Common myeloid progenitor, CD34-positive (primary cell): ENCODE data around the gene ARMC12.

Source experiments
- CTCF ChIA-PET: fragments of 350-600 bp; sonication (Branson Sonifier 250); formaldehyde crosslinking; loops from one replicate; lab custom pipeline; 2021; ENCODE audit warnings: antibody characterized with exemption; lab: Charles Lee
- POLR2A ChIA-PET: fragments of 350-600 bp; sonication (Branson Sonifier 250); formaldehyde crosslinking; loops from one replicate; lab custom pipeline; 2021; ENCODE audit warnings: antibody characterized with exemption; lab: Charles Lee
- DNase-seq, 3 donors: peaks; one replicate each; pipeline versions ENCODE4 v3.0.0 to v3.0.0-alpha.2; 2013
- H3K27ac ChIP-seq, 2 experiments: 1 replicate in 1 of 2; 2 replicates in 1 of 2; pipeline ENCODE4 v1.7.0; 2013; ENCODE audit warnings: inconsistent platforms in 2 of 2, low read length in 2 of 2, mild to moderate bottlenecking in 2 of 2, low read depth in 1 of 2, moderate library complexity in 1 of 2; ENCODE audit not compliant: severe bottlenecking in 2 of 2, insufficient read depth in 1 of 2, poor library complexity in 1 of 2
- H3K27me3 ChIP-seq, 5 experiments: replicated peaks in 2 of 5; 1 replicate in 3 of 5; 2 replicates in 2 of 5; pipeline versions ENCODE4 v1.6.1 to v1.7.0; 2013; ENCODE audit warnings: low read length in 4 of 5, mild to moderate bottlenecking in 2 of 5, moderate library complexity in 2 of 5, inconsistent platforms in 1 of 5; ENCODE audit not compliant: insufficient read depth in 5 of 5, control insufficient read depth in 4 of 5
- H3K36me3 ChIP-seq, 4 experiments: 1 replicate in 2 of 4; 2 replicates in 2 of 4; pipeline versions ENCODE4 v1.6.1 to v1.7.0; 2013; ENCODE audit warnings: low read length in 3 of 4, control low read depth in 1 of 4, mild to moderate bottlenecking in 1 of 4; ENCODE audit not compliant: control insufficient read depth in 4 of 4, insufficient read depth in 4 of 4
- H3K4me1 ChIP-seq, 4 experiments: 1 replicate in 3 of 4; 2 replicates in 1 of 4; pipeline versions ENCODE4 v1.6.1 to v1.7.1; 2013; ENCODE audit warnings: low read length in 3 of 4, mild to moderate bottlenecking in 3 of 4, control low read depth in 1 of 4, inconsistent platforms in 1 of 4, moderate library complexity in 1 of 4; ENCODE audit not compliant: control insufficient read depth in 4 of 4, insufficient read depth in 4 of 4; ENCODE audit errors: control extremely low read depth in 1 of 4
- H3K4me3 ChIP-seq, 7 experiments: 1 replicate in 4 of 7; 2 replicates in 3 of 7; pipeline versions ENCODE4 v1.5.1 to v1.7.0; 2013; ENCODE audit warnings: mild to moderate bottlenecking in 7 of 7, low read length in 6 of 7, moderate library complexity in 6 of 7, inconsistent platforms in 2 of 7, low read depth in 2 of 7, control low read depth in 1 of 7; ENCODE audit not compliant: insufficient read depth in 4 of 7, control insufficient read depth in 1 of 7; ENCODE audit errors: extremely low read depth in 1 of 7
- H3K9me3 ChIP-seq, 5 experiments: 1 replicate in 4 of 5; 2 replicates in 1 of 5; pipeline versions ENCODE4 v1.6.1 to v1.7.1; 2013; ENCODE audit warnings: low read length in 4 of 5, mild to moderate bottlenecking in 2 of 5, inconsistent platforms in 1 of 5, low read depth in 1 of 5, moderate library complexity in 1 of 5; ENCODE audit not compliant: control insufficient read depth in 4 of 5, insufficient read depth in 2 of 5; ENCODE audit errors: control extremely low read depth in 1 of 5
- WGBS: methylation state at CpG from one replicate; pipeline ENCODE4 v1.1.5; 2013; ENCODE audit not compliant: insufficient coverage; 5-methylcytosine and 5-hydroxymethylcytosine counted together

ARMC12 gene

DNA sequence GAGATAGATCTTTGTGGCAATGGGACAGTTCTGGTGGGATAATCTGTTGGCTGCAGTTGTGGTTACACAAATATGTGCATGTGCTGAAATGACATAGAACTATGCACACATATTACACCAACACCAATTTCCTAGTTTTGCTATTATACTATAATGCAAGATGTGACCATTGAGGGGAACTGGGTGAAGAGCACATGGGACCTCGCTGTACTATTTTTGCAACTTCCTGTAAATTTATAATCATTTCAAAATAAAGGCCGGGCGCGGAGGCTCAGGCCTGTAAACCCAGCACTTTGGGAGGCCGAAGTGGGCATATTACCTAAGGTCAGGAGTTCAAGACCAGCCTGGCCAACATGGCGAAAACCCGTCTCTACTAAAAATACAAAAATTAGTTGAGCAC is 8.7 kb downstream of the ARMC12 start:
- WGBS: 97% methylated on average over 6 of the region's 7 CpGs
- ChIA-PET POLR2A (no interaction called here), CTCF (no interaction called here)
- peaks cover 0 to 8% (median 3%) of the 10 kb centered on the region in 5 experiments for H3K9me3 ChIP-seq
- no peak for DNase-seq
- no peak overlapping the region for H3K27ac ChIP-seq
- no peaks in the 10 kb centered on the region for H3K27me3 ChIP-seq
- peaks cover 0 to under 1% (median 0%) of the 10 kb centered on the region in 4 experiments for H3K4me1 ChIP-seq
- no peaks in the 10 kb centered on the region for H3K36me3 ChIP-seq
- no peak overlapping the region for H3K4me3 ChIP-seq

DNA sequence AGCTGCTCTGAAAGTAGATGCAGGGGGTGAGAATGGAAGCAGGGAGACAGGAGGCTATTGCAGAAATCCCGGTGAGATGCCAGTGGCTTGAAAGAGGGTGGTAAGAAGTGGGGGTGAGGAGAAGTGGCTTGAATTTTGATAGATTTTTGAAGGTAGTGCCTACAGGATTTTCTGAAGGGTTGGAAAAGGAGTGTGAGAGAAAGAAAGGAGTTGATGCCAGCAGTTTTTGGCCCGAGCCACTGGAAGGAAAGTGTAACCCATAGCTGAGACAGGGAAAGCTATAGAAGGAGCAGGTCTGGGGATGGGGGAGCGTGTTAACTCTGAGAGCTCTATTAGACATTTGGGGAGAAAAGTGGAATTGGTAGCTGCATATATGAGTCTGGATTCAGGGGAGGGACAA is 9.7 kb downstream of the ARMC12 start:
- H3K4me3 ChIP-seq: no peak overlapping the region
- peaks cover 0 to 8% (median 3%) of the 10 kb centered on the region in 5 experiments for H3K9me3 ChIP-seq
- no peaks in the 10 kb centered on the region for H3K4me1 ChIP-seq
- no peaks in the 10 kb centered on the region for H3K27me3 ChIP-seq
- no peak for DNase-seq
- CTCF ChIA-PET: interaction anchor here (0.7 to 1.5 kb wide), 2 partner anchors 10 to 11 kb away, joined by 3 to 6 read pairs; no protein-coding TSS in a partner anchor
- POLR2A ChIA-PET: no interaction called here
- no peak overlapping the region for H3K27ac ChIP-seq
- 93% methylated on average over 2 of the region's 3 CpGs for WGBS
- H3K36me3 ChIP-seq: no peaks in the 10 kb centered on the region

DNA sequence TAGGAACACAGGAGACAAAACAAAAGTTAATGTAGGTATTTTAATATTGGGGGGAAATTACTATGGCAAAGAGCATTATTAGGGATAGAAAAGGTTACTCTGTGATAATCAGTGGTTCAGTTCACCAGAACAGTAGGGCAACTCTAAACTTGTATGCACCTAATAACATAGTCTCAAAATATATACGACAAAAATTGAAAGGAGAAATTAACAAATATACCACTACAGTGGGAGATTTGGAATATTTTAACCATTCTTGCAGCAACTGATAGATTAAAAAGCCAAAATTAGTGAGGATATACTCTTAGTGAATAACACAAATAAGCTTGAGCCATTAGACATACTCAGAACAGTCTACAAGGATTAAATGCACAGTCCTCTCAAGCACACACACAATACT is 11.0 kb downstream of the ARMC12 start:
- Histone ChIP-seq H3K4me1 (no peaks in the 10 kb centered on the region), H3K27ac (no peak overlapping the region), H3K9me3 (peaks cover 0 to 8% (median 3%) of the 10 kb centered on the region in 5 experiments), H3K36me3 (no peaks in the 10 kb centered on the region), H3K4me3 (no peak overlapping the region), H3K27me3 (no peaks in the 10 kb centered on the region)
- no peak for DNase-seq
- ChIA-PET POLR2A (no interaction called here), CTCF (interaction anchor here (1.0 kb wide), 1 partner anchor 9 kb away, joined by 3 read pairs; no protein-coding TSS in a partner anchor)
- no CpG with 5 or more reads among the region's 1 CpG for WGBS

DNA sequence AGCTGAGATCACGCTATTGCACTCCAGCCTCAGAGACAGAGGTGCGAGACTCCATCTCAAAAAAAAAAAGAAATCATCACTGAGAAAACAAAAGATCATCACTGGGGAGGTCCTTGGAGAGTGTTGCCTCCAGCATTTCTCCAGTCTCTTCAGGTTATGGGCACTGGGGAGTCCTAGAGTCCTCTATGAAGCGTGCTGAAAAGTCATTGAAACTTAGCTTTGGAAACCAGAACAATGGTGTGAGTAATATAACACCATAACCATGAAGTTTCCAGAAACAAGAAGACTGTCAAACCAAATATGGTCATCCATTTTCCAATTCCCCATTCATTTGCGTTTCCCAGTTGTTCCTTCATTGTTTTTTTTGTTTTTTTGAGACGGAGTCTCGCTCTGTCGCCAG is 13.7 kb downstream of the ARMC12 start:
- ChIA-PET POLR2A (no interaction called here), CTCF (interaction anchor here (0.5 to 1.4 kb wide), 4 partner anchors 18 to 182 kb away, joined by 3 read pairs; no protein-coding TSS in a partner anchor)
- H3K9me3 ChIP-seq: peaks cover 0 to 8% (median 3%) of the 10 kb centered on the region in 5 experiments
- no peaks in the 10 kb centered on the region for H3K27me3 ChIP-seq
- DNase-seq: no peak
- no peak overlapping the region for H3K4me3 ChIP-seq
- H3K36me3 ChIP-seq: no peaks in the 10 kb centered on the region
- H3K4me1 ChIP-seq: peaks cover 0 to 5% (median 1%) of the 10 kb centered on the region in 4 experiments
- WGBS: 93% methylated on average over 5 of the region's 7 CpGs
- H3K27ac ChIP-seq: no peak overlapping the region

DNA sequence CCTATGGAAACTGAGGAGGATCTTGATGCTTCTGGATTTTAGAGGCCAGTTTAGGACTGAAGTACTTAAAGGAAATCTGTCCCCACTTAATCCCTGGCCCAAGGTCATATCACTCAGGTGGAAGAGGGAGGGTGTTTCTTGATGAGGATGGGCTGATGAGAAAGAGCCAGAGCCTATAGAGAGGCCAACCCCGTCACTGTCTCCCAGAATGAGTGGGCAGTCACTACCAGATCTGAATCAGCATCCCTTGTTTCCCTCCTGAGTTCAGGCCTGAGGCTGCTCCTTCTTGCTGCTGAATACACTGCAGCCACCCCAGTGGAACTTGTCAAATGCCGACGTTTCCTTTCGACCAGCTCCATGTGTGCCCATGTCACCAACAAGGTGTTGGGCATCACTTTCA is 14.8 kb downstream of the ARMC12 start:
- no peak for DNase-seq
- peaks cover 0 to 8% (median 3%) of the 10 kb centered on the region in 5 experiments for H3K9me3 ChIP-seq
- H3K4me3 ChIP-seq: no peak overlapping the region
- no peak overlapping the region for H3K27ac ChIP-seq
- H3K27me3 ChIP-seq: no peaks in the 10 kb centered on the region
- peaks cover 0 to 5% (median 1%) of the 10 kb centered on the region in 4 experiments for H3K4me1 ChIP-seq
- 89% methylated on average over 3 of the region's 4 CpGs for WGBS
- no peaks in the 10 kb centered on the region for H3K36me3 ChIP-seq
- POLR2A ChIA-PET: no interaction called here
- CTCF ChIA-PET: interaction anchor here (1.4 to 2.2 kb wide), 2 partner anchors 14 to 169 kb away, joined by 3 to 6 read pairs; no protein-coding TSS in a partner anchor

DNA sequence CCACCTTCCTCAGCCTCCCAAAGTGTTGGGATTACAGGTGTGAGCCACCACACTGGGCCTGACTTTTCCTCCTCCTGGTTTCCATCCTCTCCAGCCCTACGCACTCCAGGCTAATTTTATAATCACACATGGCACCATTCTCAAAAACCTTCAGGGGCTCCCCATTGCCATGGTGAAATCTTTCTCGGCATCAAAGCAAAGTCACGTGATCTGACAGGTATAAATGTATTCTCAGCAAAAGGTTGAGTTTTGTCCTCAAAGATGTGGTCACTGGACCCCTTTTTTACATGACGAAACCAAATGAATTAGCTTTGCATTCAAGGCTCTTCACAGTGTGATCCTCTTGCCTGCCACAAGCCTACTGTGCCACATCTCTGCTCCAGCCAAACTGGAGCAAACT is 15.5 kb downstream of the ARMC12 start:
- CTCF ChIA-PET: interaction anchor here (2.2 kb wide), 1 partner anchor 14 kb away, joined by 6 read pairs; no protein-coding TSS in a partner anchor
- DNase-seq: no peak
- peaks cover 0 to 8% (median 2%) of the 10 kb centered on the region in 5 experiments for H3K9me3 ChIP-seq
- H3K36me3 ChIP-seq: no peaks in the 10 kb centered on the region
- H3K4me1 ChIP-seq: peaks cover 0 to 5% (median 1%) of the 10 kb centered on the region in 4 experiments
- WGBS: 92% methylated on average over 4 of the region's 4 CpGs
- POLR2A ChIA-PET: no interaction called here
- H3K27ac ChIP-seq: no peak overlapping the region
- no peaks in the 10 kb centered on the region for H3K27me3 ChIP-seq
- H3K4me3 ChIP-seq: no peak overlapping the region

DNA sequence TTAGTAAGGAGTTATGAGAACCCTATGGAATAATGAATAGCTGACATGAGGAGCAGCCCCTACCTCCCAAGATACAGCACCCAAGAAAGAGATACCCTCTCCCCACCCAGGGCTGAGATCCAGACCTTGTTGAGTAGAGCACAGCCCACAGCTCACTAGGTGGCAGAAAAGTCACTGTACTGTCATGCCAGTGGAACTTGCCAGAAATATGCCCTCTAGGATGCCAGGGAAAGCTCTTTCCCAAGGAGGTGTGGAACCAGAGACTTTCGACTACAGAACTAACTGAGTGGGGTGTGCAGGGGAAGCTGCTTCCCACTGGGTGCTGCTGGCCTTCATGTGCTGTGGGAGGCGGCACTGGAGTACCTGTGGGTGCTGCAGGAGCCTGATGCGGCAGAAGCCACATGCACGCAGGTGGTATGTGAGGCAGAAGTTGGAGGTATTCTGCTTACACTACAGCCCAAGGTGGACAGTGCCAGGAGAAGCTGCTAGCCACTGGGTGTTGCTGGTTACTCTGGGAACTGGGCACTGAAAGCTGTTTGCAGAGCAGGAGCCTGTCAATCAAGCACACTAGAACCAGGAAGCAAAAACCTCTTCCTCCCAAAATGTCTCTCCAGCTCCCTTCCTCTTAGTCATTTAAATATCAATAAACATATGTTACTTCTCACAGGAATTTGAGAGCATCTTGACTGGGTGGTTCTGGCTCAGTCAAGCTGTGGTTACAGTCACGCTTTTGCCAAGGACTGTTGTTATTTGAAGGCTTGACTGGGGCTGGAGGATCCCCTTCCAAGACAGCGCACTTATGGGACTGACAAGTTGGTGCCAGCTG is 17.8 kb downstream of the ARMC12 start:
- no peak for DNase-seq
- Histone ChIP-seq H3K9me3 (no peaks in the 10 kb centered on the region), H3K4me3 (no peak overlapping the region), H3K27ac (no peak overlapping the region), H3K27me3 (no peaks in the 10 kb centered on the region), H3K36me3 (no peaks in the 10 kb centered on the region), H3K4me1 (peaks cover 0 to 10% (median 5%) of the 10 kb centered on the region in 4 experiments)
- 89% methylated on average over 3 of the region's 6 CpGs for WGBS
- POLR2A ChIA-PET: no interaction called here
- CTCF ChIA-PET: interaction anchor here (1.0 to 1.1 kb wide), 2 partner anchors 9 to 15 kb away, joined by 3 read pairs; no protein-coding TSS in a partner anchor
